ENCODE data around the gene CNTFR. TPM values are rescaled to one million over a fixed set of nuclear protein-coding genes. Genes with fewer than 3 reads are reported as not detected.
"Not testable (repeated sequence)": the region's sequence is repeated elsewhere in the genome, so short reads cannot be mapped to it uniquely, and the experiment has no call there.

CNTFR gene
- total RNA-seq, 2 experiments from 2014 or later, result not detected

DNA sequence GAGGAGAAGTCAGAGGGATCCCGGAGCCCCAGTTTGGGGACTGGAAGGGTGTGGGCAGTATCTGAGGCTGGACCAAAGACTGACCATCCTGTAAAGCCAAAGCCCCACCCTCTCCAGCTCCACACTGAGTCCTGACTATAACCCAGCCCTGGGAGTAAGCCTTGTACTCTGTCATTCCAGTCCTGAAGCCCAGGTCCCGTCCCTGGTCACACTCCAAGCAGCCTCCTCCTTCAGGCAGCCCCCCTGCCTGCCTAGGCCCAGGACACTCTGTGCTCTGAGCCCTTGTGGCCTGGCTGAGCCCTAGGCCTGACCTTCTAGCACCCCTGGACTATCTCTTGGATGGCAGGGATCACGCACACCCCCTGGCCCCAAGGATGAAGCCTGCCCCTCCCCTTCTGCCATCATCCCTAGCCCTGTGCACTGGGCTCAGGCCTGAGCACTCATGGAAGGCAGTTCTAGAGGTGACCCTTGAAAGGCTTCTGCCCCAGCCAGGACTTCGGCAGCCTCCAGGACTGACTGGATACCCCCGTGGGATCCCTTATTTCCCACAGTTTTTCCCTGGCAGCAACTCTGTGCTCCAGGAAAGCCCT is 38.7 kb downstream of the CNTFR start:
- CTCF ChIA-PET, result interaction anchor here (2.2 kb wide), 1 partner anchor 41 kb away, joined by 6 read pairs; no protein-coding TSS in a partner anchor
- POLR2A ChIA-PET, result no interaction called here

DNA sequence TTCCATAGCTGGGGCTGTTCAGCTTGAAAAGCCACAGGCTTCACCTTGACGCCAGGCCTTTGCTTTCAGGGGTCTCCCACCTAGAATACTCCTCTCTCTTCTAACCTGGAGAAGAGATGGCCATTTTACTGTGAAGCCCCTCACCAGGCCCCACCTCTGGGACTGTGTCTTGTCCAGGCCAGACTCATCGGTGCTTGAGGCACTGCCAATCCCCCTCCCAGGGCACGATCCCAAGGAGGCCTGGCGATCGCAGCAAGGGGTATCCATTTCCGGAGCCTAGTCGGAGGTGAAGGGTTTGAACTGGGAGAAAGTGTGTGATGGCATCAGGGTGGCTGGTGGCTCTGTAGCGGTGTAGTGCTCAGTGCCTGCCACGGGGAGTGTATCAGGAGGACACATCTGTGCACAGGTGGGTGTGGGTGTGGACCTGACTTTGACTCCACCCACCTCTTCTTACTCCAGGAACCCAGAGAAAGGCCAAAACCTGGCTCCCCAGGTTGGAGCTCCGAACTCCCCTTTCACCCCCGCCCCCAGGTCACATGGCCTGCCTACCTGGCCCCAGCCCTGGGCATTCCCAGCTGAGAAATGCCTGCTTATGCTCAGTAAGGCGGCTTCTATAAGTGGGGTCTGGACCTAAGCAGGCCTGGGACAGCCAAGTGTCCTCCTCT is 39.4 kb downstream of the CNTFR start:
- POLR2A ChIA-PET, result no interaction called here
- CTCF ChIA-PET, result interaction anchor here (2.2 kb wide), 1 partner anchor 41 kb away, joined by 6 read pairs; no protein-coding TSS in a partner anchor

DNA sequence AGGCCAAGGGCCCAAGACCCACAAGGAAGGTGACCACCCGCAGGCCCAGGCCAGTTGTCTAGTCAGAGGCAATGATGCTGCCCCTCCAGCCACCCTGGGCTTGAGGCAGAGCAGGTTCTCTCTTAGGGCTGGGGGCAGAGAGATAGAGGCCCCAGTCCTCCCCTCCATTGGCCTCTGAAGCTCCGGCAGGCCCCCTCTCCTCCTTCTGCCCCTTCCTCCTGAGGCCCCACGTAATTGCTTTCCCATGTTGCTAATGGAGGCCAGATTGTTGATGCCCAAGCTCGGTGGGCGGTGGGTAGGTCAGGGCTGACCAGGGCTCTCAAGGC is 40.2 kb downstream of the CNTFR start:
- POLR2A ChIA-PET, result no interaction called here
- CTCF ChIA-PET, result interaction anchor here (2.2 kb wide), 1 partner anchor 42 kb away, joined by 6 read pairs; no protein-coding TSS in a partner anchor

DNA sequence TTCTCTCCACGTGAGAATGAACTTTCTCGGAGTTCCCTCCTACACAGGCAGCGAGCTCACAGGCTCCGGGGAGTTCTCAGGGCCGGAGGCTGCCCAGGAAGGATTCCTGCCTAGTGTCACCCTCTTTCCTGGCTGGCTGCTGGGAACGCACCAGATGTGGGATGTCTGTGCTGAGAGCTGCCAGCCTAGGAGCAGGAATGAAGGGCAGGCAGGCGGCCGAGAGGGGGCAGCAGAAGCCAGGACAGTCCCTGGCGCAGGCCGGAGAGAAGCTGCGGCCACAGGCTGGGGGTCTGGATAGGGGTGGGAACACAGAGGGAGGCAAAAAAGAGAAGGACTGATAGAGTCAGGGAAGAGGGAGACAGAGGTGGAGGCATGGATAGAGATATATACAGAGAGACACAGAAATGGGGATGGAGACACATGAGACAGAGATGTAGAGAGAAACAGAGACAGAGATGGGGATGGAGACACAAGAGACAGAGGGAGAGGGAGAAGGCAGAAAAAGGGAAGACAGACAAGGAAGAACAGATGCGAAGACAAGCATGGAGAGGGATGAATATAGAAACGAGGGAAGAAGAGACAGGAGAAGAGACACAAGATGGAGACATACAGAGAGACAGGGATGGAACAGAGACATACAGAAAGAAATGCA is 41.4 kb downstream of the CNTFR start:
- ChIA-PET POLR2A (no interaction called here), CTCF (interaction anchor here (0.7 to 3.0 kb wide), 10 partner anchors 10 to 214 kb away, joined by 3 to 14 read pairs (median 4); no protein-coding TSS in a partner anchor)

DNA sequence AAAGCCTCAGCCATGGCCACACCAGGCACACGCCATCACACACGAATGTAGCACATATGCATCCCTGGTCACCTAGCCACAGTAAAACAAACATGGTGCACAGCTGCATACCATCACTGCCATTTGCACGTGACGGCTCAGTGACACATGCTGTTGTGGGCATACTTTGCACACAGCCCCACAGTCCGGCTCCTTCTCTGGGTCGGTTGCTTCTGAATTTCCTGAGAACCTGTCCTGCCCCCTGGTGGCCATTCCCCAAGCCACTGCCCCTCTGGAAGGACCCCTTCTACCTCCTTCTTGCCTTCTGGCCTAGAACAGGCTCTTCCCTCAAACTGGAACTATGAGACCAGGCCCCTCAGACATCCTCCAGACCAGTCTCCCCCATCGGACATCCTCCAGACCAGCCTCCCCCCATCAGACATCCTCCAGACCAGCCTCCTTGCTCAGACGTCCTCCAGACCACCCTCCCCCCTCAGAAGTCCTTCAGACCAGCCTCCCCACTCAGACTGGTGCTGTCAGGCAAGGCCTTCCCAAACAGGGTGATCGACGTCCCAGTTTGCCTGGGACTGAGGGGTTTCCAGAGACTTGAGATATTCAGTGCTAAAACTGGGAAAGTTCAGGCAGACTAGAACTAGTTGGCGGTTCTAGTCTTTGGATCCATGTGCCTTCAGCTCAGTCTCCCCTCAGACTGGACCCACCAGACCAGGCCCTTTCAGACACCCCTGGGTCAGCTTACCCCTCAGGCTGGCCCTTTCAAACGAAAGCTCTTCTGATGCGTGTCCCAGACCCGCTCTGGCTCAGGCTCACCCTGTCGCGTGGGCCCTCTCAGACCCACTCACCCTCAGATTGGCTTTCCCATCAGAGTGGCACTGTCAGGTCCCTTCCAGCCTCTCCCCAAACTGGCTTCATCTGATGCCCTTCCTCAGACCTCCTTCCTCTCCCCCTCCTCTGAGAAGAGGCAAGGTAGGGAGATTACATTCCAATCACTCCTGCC is 42.4 kb downstream of the CNTFR start:
- ChIA-PET CTCF (interaction anchor here (0.8 to 3.0 kb wide), 9 partner anchors 9 to 87 kb away, joined by 3 to 14 read pairs (median 4); no protein-coding TSS in a partner anchor), POLR2A (no interaction called here)

DNA sequence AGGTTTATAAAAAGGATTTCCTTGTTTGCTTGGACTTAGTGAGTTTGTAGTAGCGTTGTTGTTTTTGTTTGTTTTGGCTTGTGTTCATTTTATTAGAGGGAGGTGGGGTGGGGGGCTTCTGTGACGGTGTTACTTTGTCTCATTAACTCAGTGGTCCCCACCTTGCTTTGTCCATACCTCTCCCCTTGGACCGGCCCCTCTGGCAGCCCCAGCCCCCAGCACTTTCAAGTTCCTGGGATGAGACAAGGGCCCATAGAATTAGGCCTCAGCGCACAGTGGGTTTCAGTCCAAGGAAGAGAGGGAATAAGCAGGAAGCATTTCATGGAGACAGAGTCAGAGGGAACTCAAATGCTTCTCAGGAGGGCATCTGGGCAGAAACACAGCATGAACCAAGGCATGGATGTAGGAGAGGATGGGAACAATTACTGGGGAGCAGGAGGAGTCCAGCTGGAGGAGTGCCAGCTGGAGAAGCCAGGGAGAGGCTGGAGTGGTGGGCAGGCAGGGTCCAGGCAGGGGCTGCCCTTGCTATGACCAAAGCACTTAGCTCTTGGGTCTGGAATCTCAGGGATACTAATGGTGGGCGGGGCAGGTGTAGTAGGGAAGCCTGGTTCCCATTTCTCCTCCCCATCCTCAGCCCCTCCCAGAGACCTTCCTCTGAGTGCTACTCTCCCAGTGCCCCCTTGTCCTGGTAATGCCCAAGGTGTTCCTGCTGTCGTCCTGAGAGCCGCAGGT is 43.3 kb downstream of the CNTFR start:
- ChIA-PET CTCF (interaction anchor here (0.8 to 3.0 kb wide), 4 partner anchors 9 to 71 kb away, joined by 3 to 14 read pairs (median 4); no protein-coding TSS in a partner anchor), POLR2A (no interaction called here)

DNA sequence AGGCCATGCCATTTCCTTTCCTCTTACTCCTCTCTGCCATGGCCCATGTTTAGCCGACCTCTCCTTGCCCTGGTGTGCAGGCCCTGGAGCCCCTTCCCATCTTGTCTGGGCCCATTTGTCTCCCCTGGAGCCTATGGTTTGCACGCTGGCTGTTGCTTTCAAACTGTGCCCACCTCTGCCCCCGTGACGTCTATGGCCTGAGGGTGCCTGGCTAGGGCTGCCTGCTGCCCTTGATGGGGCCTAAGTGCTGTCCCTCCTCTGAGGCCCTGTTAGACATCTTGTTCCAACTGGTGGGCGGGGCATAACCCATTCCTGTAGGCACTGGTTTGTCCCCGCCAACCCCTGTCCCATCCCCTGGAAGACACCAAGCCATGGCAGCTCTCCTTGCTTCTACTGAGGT is 44.0 kb downstream of the CNTFR start:
- CTCF ChIA-PET, result interaction anchor here (3.0 kb wide), 1 partner anchor 47 kb away, joined by 14 read pairs; no protein-coding TSS in a partner anchor
- POLR2A ChIA-PET, result no interaction called here

DNA sequence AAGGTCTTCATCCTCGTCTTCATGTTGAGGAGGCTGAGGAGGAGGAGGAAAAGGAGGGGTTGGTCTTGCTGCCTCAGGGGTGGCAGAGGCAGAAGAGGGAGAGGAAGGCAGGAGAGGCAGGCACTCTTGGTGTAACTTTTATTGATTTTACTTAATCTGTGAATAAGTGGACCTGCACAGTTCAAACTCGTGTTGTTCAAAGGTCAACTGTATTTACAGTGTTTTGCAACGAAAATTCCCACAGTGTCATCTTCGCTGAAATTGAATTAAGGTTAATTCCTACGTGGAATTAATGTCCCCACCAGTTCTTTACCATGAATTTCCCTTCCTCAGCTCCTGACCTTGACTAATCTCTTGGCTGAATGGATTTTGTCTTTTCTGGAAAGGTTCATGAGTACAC is 45.5 kb downstream of the CNTFR start:
- POLR2A ChIA-PET, result no interaction called here
- CTCF ChIA-PET, result interaction anchor here (1.2 to 2.2 kb wide), 2 partner anchors 48 to 140 kb away, joined by 4 to 10 read pairs; no protein-coding TSS in a partner anchor

DNA sequence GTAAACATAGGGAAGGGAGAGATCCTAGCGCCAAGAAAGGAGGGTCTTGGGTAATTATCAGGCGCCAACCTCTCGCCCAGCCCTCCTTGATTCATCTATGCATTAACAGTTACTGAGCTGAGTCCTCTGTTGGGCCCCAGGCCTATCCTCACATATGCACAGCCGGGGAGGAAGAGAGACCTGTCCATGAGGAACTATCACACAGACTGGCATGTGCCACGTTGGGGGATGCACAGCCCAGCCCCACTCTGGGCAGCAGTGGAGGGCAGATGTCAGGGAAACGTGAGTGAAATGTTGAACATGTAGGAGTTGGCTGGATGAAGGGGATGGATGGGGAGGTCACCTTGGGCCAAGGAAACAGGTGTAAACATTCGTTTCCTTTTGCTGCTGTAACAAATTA is 48.0 kb downstream of the CNTFR start:
- POLR2A ChIA-PET, result no interaction called here
- CTCF ChIA-PET, result no interaction called here

DNA sequence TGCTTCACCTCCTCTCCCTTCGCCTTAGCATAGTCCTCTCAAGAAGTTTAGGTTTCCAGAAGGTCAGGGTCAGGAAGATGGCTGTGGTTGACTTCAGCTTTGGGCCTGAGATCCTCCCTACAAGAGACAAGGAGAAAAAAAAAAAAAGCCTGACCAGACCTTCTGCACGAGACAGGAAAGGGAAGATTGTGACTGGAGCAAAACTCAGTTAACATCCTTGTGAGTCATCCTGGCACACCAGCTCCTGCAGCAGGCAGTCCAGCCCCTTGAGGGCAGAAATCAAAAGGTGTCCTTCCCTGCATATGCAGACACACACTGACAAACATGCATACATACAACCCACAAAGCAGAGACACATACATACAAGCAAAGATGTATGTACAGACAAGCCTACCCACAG is 48.7 kb downstream of the CNTFR start:
- ChIA-PET CTCF (no interaction called here), POLR2A (no interaction called here)

DNA sequence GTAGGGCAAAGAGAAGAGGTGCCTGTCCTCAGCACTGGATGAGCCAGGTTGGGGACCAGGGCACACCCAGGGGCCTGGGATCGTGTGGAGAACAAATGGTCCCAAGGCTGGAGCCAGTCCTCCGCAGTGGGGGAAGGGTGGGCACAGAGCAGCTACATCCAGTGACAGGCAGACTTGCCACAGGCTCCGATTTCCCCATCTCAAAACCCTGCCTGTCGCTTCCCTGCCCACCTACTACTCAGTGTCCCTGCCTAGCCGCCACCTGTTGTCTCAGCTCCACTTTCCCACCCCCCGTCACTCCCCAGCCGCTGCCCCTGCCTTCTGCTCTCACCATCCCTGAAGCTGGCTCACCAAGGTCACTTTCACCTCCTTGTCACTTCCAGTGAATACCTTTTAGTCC is 52.8 kb downstream of the CNTFR start:
- ChIA-PET CTCF (interaction anchor here (1.0 to 1.7 kb wide), 3 partner anchors 11 to 133 kb away, joined by 3 to 4 read pairs (median 3); no protein-coding TSS in a partner anchor), POLR2A (no interaction called here)

DNA sequence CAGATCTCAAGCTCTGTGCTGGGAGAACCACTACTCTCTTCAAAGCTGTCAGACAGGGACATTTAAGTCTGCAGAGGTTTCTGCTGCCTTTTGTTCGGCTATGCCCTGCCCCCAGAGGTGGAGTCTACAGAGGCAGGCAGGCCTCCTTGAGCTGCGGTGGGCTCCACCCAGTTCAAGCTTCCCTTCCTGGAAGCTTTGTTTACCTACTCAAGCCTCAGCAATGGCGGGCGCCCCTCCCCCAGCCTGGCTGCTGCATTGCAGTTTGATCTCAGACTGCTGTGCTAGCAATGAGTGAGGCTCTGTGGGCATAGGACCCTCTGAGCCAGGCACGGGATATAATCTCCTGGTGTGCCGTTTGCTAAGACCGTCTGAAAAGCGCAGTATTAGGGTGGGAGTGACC is 57.5 kb downstream of the CNTFR start:
- CTCF ChIA-PET, POLR2A ChIA-PET: not testable (repeated sequence)

DNA sequence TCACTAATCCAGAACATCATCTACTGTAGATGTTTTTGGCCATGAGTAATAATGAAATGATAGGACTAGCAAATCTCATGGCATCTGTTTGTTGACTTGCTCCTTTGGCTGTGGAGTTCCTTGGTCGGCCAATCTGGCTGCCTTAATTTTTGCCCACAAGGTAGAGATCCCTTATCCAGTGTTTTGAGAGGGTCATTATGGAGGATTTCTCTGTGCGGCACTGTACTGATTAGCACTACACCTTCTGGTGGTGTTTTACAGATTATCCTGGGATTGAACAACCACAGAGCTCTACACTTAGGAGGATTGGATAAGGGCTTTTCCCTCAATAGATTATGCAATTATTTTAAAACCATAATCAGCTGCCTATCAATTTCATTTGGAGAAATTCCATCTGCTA is 63.5 kb downstream of the CNTFR start:
- CTCF ChIA-PET, result interaction anchor here (1.3 kb wide), 1 partner anchor 13 kb away, joined by 3 read pairs; no protein-coding TSS in a partner anchor
- POLR2A ChIA-PET, result no interaction called here

DNA sequence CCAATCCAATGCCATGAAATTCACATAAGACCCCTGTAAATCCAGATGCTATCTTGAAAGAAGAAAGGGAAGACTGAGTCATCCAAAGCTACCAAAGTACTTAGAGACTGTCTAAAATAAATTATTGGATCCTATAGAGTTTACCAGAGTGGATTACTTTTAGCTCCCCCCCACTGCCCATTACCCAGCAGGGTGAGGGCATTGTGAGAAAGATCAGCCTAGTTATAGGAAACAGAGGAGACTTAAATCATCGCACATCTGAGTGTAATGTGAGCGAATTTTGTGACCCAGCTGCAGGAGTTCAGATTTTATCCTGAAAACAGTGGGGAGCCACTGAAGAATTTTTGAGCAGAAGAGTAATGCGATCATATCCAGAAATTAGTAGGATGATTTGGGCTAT is 65.2 kb downstream of the CNTFR start:
- ChIA-PET POLR2A (no interaction called here), CTCF (interaction anchor here (1.2 kb wide), 1 partner anchor 24 kb away, joined by 4 read pairs; no protein-coding TSS in a partner anchor)

DNA sequence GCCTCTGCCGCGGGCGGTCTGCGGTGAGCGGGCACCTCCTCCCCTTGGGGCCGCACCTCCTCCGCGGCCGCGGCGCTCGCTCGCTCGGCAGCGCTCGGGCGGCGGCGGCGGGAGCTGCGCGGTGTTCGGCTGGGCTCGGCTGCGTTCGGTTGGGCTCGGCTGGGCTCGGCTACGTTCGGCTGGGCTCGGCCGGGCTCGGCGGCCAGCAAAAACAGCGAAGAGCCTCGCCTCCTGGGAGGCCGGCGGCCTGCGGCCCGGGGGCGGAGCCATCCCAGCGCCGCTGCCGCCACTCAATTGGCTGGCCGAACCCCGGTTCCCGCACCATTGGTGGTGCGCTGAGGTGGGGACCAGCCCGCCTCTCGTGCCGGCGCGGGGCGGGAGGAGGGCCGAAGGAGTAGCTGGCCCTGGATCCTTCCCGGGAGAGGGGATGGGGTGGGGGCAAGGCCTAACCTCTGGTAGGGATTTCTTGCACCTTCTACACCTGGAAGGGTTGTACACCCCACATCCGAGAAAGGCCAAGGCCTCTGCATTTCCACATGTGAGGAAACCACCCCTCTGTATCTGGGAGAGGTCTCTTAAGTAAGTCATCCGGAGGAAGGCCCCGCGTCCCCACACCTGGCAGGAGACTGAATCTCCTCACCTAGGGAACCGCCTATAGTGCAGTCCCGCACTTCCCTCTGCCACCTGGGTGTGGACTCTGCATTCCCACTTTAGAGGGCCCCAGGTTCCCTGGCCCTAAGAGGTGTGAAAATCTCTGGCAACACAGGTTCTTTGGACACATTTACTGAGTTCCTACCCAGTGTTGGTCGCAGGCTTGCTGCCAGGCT is 66.3 kb downstream of the CNTFR start, which contains the start of gene ENHO:
TSS of gene ENHO (minus strand) at position 20 of the 827 bp plus-strand sequence. CDS start 1,295 bp downstream, outside the sequence.
- POLR2A ChIA-PET, result no interaction called here
- CTCF ChIA-PET, result interaction anchor here (1.2 to 1.4 kb wide), 2 partner anchors 23 to 68 kb away, joined by 3 to 4 read pairs; no protein-coding TSS in a partner anchor

DNA sequence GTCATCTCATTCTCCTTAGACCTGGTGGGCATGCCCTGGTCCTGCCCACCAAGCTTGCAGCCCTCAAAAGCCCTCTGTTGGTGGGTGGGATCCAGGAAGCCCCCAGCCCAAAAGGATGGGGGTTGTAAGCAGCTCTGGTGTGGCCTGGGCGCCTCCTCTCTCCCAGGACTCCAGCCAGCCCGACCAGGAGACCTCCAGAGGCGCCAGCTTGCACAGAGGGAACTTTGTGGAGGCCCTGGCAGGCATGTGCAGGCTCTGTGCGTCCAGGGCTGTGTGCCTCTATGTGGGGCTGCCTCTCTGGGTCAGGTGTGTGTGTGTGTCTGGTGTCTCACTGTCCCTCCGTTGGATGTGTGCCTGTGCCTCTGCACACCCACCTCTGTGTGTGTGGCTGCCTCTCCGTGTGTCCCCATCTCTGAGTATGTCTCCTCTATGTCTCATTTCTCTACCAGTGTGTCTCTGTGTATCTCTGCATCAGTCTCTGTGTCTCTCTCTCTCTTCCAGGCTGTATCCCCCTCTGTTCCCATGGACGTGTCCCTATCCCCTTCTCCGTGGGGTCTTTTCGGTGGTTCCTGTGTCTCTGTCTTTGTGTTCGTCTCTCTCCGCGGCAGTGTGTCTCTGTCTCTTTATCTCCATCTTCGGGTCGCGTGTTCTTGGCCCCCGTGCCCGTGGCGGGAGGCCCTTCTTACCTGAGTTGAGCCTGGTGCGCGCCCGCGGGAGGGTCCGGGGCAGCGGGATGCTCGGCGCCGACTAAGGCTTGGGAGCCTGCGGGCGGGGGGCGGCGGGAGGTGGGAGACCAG is 67.2 kb downstream of the CNTFR start:
- ChIA-PET CTCF (interaction anchor here (1.4 kb wide), 1 partner anchor 69 kb away, joined by 3 read pairs; no protein-coding TSS in a partner anchor), POLR2A (interaction anchor here (0.5 kb wide), 2 partner anchors 124 to 560 kb away, joined by 3 read pairs; no protein-coding TSS in a partner anchor)

Measured in activated CD8-positive, alpha-beta memory T cell treated with anti-CD3 and anti-CD28 coated beads for 36 hours (primary cell).